Keratinocyte (primary cell): Measurements from ENCODE around the gene GAL.

Experiments
- EZH2 ChIP-seq: IDR thresholded peaks from one replicate; pipeline ENCODE4 v1.6.1; 2012; ENCODE audit warnings: inconsistent platforms, mild to moderate bottlenecking, low read length, moderate library complexity
- TF ChIP-seq, protein P1 (sequence below), 3 experiments: IDR thresholded peaks in 1 of 3; conservative IDR thresholded peaks in 1 of 3; optimal IDR thresholded peaks in 1 of 3; 2 replicates in 2 of 3; 3 replicates in 1 of 3; pipeline versions ENCODE3 to v1.5.1; 2011; ENCODE audit warnings: low read length in 3 of 3, mild to moderate bottlenecking in 3 of 3, moderate library complexity in 2 of 3, control low read depth in 1 of 3, inconsistent platforms in 1 of 3; ENCODE audit not compliant: insufficient read depth in 2 of 3; ENCODE audit errors: extremely low read depth in 1 of 3

DNA sequence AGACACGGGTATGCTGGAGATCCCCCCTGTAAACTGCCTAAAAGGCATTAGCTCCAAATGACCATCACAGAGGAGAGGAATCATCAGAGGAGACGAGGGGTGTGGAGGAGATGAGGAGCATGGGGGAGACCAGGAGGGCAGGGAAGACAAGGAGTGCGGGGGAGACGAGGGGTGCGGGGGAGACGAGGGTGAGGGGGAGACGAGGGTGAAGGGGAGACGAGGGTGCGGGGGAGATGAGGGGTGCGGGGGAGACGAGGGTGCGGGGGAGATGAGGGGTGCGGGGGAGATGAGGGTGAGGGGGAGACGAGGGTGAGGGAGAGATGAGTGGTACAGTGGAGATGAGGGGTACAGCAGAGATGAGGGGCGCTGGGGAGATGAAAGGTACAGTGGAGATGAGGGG is 17.5 kb upstream of the GAL start:
- TF ChIP-seq, protein P1, sequence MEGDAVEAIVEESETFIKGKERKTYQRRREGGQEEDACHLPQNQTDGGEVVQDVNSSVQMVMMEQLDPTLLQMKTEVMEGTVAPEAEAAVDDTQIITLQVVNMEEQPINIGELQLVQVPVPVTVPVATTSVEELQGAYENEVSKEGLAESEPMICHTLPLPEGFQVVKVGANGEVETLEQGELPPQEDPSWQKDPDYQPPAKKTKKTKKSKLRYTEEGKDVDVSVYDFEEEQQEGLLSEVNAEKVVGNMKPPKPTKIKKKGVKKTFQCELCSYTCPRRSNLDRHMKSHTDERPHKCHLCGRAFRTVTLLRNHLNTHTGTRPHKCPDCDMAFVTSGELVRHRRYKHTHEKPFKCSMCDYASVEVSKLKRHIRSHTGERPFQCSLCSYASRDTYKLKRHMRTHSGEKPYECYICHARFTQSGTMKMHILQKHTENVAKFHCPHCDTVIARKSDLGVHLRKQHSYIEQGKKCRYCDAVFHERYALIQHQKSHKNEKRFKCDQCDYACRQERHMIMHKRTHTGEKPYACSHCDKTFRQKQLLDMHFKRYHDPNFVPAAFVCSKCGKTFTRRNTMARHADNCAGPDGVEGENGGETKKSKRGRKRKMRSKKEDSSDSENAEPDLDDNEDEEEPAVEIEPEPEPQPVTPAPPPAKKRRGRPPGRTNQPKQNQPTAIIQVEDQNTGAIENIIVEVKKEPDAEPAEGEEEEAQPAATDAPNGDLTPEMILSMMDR (optimal IDR thresholded peaks at IDR 0.05 in 1 of 3, IDR thresholded peaks at IDR 0.05 in 1 of 3, conservative IDR thresholded peaks at IDR 0.05 in 1 of 3; ENCODE audit: extremely low read depth in 1 of 3, insufficient read depth in 2 of 3, low read length in 3 of 3), result no peak
- TF ChIP-seq EZH2, result no peak
